IMR-90 (cell line): ENCODE measurements around the gene CD96. TPM values are rescaled to one million over a fixed set of nuclear protein-coding genes. Genes with fewer than 3 reads are reported as not detected.
A peak's percentile ranks its signal among the peaks of the same experiment; 100 is the strongest.

Experiments
- ATAC-seq: fragments of 200-7000 bp; cut with Tn5 transposase; 2 replicates; pipeline ENCODE4 v1.9.1; 2020; ENCODE audit warnings: low read depth, mild to moderate bottlenecking, moderate library complexity
- BruUV-seq: library from RNA; stranded (reverse); fragments of 400-500 nt; replicated peaks from 2 replicates; lab custom pipeline; 2021; lab: Mats Ljungman, UMichigan
- CTCF ChIA-PET: fragments of 300-600 bp; formaldehyde crosslinking; extraction: SDS; loops from one replicate; lab custom pipeline; 2021; ENCODE audit warnings: antibody characterized with exemption; lab: Yijun Ruan, JAX
- POLR2A ChIA-PET: fragments of 300-600 bp; sonication (Branson Sonifier 250); formaldehyde crosslinking; loops from one replicate; lab custom pipeline; 2022; ENCODE audit warnings: antibody characterized with exemption; ENCODE audit not compliant: unreplicated experiment; lab: Charles Lee
- DNase-seq: peaks from one replicate; pipeline ENCODE4 v3.0.0; 2013
- H2AFZ ChIP-seq: replicated peaks from 2 replicates; pipeline ENCODE3; 2013; ENCODE audit warnings: low read length, mild to moderate bottlenecking; ENCODE audit not compliant: poor library complexity
- H2AK5ac ChIP-seq: 2 replicates; pipeline ENCODE4 v1.6.1; 2013; ENCODE audit warnings: low read depth, low read length, inconsistent platforms
- H2AK9ac ChIP-seq: replicated peaks from 2 replicates; pipeline ENCODE3; 2013; ENCODE audit warnings: mild to moderate bottlenecking, low read depth, low read length, moderate library complexity; ENCODE audit not compliant: poor library complexity
- H2BK120ac ChIP-seq: 2 replicates; pipeline ENCODE4 v1.6.1; 2013; ENCODE audit warnings: low read depth, low read length, inconsistent platforms
- H2BK15ac ChIP-seq: 3 replicates; pipeline ENCODE4 v1.6.1; 2013; ENCODE audit warnings: low read depth, low read length, inconsistent platforms
- H2BK20ac ChIP-seq: 2 replicates; pipeline ENCODE4 v1.6.1; 2013; ENCODE audit warnings: low read depth, mild to moderate bottlenecking, inconsistent platforms, low read length, moderate library complexity
- H2BK5ac ChIP-seq: 2 replicates; pipeline ENCODE4 v1.6.1; 2013; ENCODE audit warnings: mild to moderate bottlenecking, low read depth, low read length, inconsistent platforms; ENCODE audit not compliant: poor library complexity, severe bottlenecking
- H3K14ac ChIP-seq: replicated peaks from 2 replicates; pipeline ENCODE4 v1.6.1; 2013; ENCODE audit warnings: low read depth, low read length, inconsistent platforms
- H3K18ac ChIP-seq: 2 replicates; pipeline ENCODE4 v1.6.1; 2013; ENCODE audit warnings: low read depth, low read length, control low read depth
- H3K23ac ChIP-seq: 2 replicates; pipeline ENCODE4 v1.6.1; 2013; ENCODE audit warnings: low read depth, low read length, inconsistent platforms
- H3K27ac ChIP-seq: 2 replicates; pipeline ENCODE4 v1.5.1; 2013; ENCODE audit warnings: mild to moderate bottlenecking, control low read depth, low read length; ENCODE audit not compliant: insufficient read depth
- H3K27me3 ChIP-seq: 2 replicates; pipeline ENCODE4 v1.6.1; 2013; ENCODE audit warnings: low read length; ENCODE audit not compliant: control insufficient read depth, insufficient read depth
- H3K36me3 ChIP-seq: 2 replicates; pipeline ENCODE4 v1.6.1; 2013; ENCODE audit warnings: low read length, mixed read lengths; ENCODE audit not compliant: control insufficient read depth, insufficient read depth
- H3K4ac ChIP-seq: 2 replicates; pipeline ENCODE4 v1.6.1; 2013; ENCODE audit warnings: low read depth, low read length, inconsistent platforms
- H3K4me1 ChIP-seq: 2 replicates; pipeline ENCODE4 v1.6.1; 2013; ENCODE audit warnings: low read length, mixed read lengths; ENCODE audit not compliant: control insufficient read depth, insufficient read depth
- H3K4me2 ChIP-seq: 2 replicates; pipeline ENCODE4 v1.6.1; 2013; ENCODE audit warnings: low read depth, mild to moderate bottlenecking, control low read depth, low read length, moderate library complexity
- H3K4me3 ChIP-seq: 2 replicates; pipeline ENCODE4 v1.5.1; 2013; ENCODE audit warnings: low read depth, mild to moderate bottlenecking, control low read depth, low read length, moderate library complexity; ENCODE audit not compliant: insufficient read depth
- H3K56ac ChIP-seq: 2 replicates; pipeline ENCODE4 v1.6.1; 2013; ENCODE audit warnings: low read length, inconsistent platforms; ENCODE audit not compliant: insufficient read depth; ENCODE audit errors: extremely low read depth
- H3K79me1 ChIP-seq, 2 experiments: 2 replicates each; pipeline ENCODE4 v1.6.1; 2013; ENCODE audit warnings: low read length in 2 of 2, inconsistent platforms in 1 of 2, low read depth in 1 of 2
- H3K9ac ChIP-seq: 2 replicates; pipeline ENCODE4 v1.6.1; 2013; ENCODE audit warnings: low read depth, low read length, control low read depth
- H3K9me1 ChIP-seq: 2 replicates; pipeline ENCODE4 v1.6.1; 2013; ENCODE audit warnings: low read length, inconsistent platforms; ENCODE audit not compliant: insufficient read depth
- H3K9me3 ChIP-seq: 2 replicates; pipeline ENCODE4 v1.6.1; 2013; ENCODE audit warnings: low read length; ENCODE audit not compliant: control insufficient read depth, insufficient read depth
- H4K20me1 ChIP-seq: 2 replicates; pipeline ENCODE4 v1.6.1; 2013; ENCODE audit warnings: low read length, inconsistent platforms; ENCODE audit not compliant: insufficient read depth
- H4K5ac ChIP-seq: 2 replicates; pipeline ENCODE4 v1.6.1; 2013; ENCODE audit warnings: mild to moderate bottlenecking, low read depth, low read length, control low read depth
- H4K8ac ChIP-seq, 2 experiments: 2 replicates each; pipeline ENCODE4 v1.6.1; 2013; ENCODE audit warnings: low read depth in 2 of 2, low read length in 2 of 2, control low read depth in 1 of 2, inconsistent platforms in 1 of 2
- H4K91ac ChIP-seq: 2 replicates; pipeline ENCODE4 v1.6.1; 2013; ENCODE audit warnings: low read depth, low read length, inconsistent platforms; ENCODE audit not compliant: insufficient read depth
- POLR2A ChIP-seq: IDR thresholded peaks from 2 replicates; pipeline ENCODE4 v1.6.1; 2012; ENCODE audit warnings: mild to moderate bottlenecking, low read depth, low read length
- RAD21 ChIP-seq: IDR thresholded peaks from 2 replicates; pipeline ENCODE4 v1.6.1; 2012; ENCODE audit warnings: low read length, improper control_type of control experiment
- SMC3 ChIP-seq: fragments of 150-350 bp; IDR thresholded peaks from 2 replicates; pipeline ENCODE4 v1.6.1; 2016; ENCODE audit warnings: low read depth, mild to moderate bottlenecking, antibody characterized with exemption, low read length, moderate library complexity
- WGBS, 2 experiments: methylation state at CpG; one replicate each; pipeline versions ENCODE4 v1.1.5 to v1.1.7; 2013; ENCODE audit warnings: missing lambda C conversion rate in 2 of 2; ENCODE audit not compliant: insufficient read length in 1 of 2; ENCODE audit errors: extremely low coverage in 2 of 2; 5-methylcytosine and 5-hydroxymethylcytosine counted together
- dilution Hi-C: fragments of 300-500 bp; cut with HindIII; formaldehyde crosslinking; loops from one replicate; pipeline ENCODE4 v1.14.3; 2018; ENCODE audit warnings: low sequenced_read_pairs; ENCODE audit not compliant: unreplicated experiment
- in situ Hi-C: fragments of 300-500 bp; cut with MboI; formaldehyde crosslinking; loops from 3 replicates; pipeline ENCODE4 v1.14.3; 2019; ENCODE audit warnings: low sequenced_read_pairs, inconsistent platforms, mixed read lengths
- intact Hi-C: fragments of 100-400 bp; cut with micrococcal nuclease; formaldehyde crosslinking; loops from 2 replicates; pipeline ENCODE4 v1.10.0; 2022
- polyA plus RNA-seq, 3 experiments: library from polyadenylated mRNA; depleted of rRNA; stranded (reverse); fragments of >200 nt; gene quantifications; 2 replicates each; pipeline ENCODE4 v1.2.3, GENCODE V29; 2012; ENCODE audit warnings: low replicate concordance in 1 of 3
- total RNA-seq: library from RNA; depleted of rRNA; stranded (reverse); fragments of >200 nt; gene quantifications from 2 replicates; pipeline ENCODE4 v1.2.3, GENCODE V29; 2012
- TF ChIP-seq, protein P1 (sequence below): conservative IDR thresholded peaks from 2 replicates; pipeline ENCODE4 v1.5.1; 2012; ENCODE audit warnings: mild to moderate bottlenecking, low read depth, low read length, improper control_type of control experiment

CD96 gene
- total and polyA plus RNA-seq, 2 of the 4 experiments (the other 2 are of a cell fraction) = 0.05 to 0.18 TPM

DNA sequence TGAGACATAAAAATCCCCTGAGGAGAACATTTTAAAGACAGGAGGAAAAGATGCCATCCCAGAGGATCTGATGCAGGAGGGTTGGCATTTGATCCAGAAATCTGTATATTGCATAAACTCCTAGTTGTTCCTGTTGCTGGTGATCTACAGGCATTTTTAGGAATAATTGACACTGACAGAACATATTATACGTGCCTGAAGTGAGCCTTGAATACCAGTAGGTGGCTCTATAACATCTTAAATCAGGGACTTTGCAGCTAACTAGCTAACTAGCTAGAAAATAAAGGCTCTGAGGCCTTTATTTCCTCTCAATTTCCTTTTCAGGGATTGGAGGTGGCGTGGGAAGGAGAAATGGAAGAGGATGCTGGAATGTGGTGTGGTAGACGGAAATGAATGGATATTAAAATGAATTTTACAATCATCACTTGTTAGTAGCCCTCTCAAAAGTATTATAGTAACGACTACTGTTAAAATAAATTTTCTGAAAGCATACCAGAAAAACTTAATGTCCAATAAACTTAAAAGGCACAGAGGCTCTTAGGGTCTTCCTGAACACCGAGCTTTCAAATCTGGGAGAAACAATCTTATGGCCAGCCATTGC lies 127.0 kb downstream of the CD96 start:
- ChIA-PET POLR2A (no interaction called here), CTCF (interaction anchor here (0.6 to 3.3 kb wide), 13 partner anchors 9 to 91 kb away, joined by 3 to 19 read pairs (median 5); no protein-coding TSS in a partner anchor)
- ATAC-seq = peak; percentile 76
- peaks cover 5% of the 10 kb centered on the region for H3K4me1 ChIP-seq
- H3K9ac ChIP-seq = no peak overlapping the region
- no peaks in the 10 kb centered on the region for H4K20me1 ChIP-seq
- no peaks in the 10 kb centered on the region for H3K27me3 ChIP-seq
- no peak overlapping the region for H3K27ac ChIP-seq
- no peak overlapping the region for H3K23ac ChIP-seq
- no peak overlapping the region for H3K4me2 ChIP-seq
- H3K14ac ChIP-seq = no peak overlapping the region
- dilution Hi-C loops (no loop called here), in situ Hi-C loops (no loop called here), intact Hi-C loops (loop anchor here (1.0 to 5.0 kb wide), 5 partner anchors 22 to 298 kb away; no protein-coding TSS in a partner anchor)
- peak; percentile 76 for DNase-seq
- H2BK5ac ChIP-seq = no peak overlapping the region
- peak overlapping the region in 1 of 2 experiments; percentile 52; a peak in 1 of 4 replicates for H4K8ac ChIP-seq
- no peaks in the 10 kb centered on the region for H3K79me1 ChIP-seq
- no peaks in the 10 kb centered on the region for H3K36me3 ChIP-seq
- H3K56ac ChIP-seq = 0 out of 2 replicates have a peak overlapping the region, but pooled peaks have one; percentile 22
- no TSS peak for BruUV-seq
- H3K18ac ChIP-seq = no peak overlapping the region
- TF ChIP-seq SMC3 (peak; percentile 73), RAD21 (peak; percentile 87), POLR2A (no peak)
- TF ChIP-seq, protein P1, sequence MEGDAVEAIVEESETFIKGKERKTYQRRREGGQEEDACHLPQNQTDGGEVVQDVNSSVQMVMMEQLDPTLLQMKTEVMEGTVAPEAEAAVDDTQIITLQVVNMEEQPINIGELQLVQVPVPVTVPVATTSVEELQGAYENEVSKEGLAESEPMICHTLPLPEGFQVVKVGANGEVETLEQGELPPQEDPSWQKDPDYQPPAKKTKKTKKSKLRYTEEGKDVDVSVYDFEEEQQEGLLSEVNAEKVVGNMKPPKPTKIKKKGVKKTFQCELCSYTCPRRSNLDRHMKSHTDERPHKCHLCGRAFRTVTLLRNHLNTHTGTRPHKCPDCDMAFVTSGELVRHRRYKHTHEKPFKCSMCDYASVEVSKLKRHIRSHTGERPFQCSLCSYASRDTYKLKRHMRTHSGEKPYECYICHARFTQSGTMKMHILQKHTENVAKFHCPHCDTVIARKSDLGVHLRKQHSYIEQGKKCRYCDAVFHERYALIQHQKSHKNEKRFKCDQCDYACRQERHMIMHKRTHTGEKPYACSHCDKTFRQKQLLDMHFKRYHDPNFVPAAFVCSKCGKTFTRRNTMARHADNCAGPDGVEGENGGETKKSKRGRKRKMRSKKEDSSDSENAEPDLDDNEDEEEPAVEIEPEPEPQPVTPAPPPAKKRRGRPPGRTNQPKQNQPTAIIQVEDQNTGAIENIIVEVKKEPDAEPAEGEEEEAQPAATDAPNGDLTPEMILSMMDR = peak; percentile 88
- peak overlapping the region; percentile 88 for H3K4ac ChIP-seq
- peak overlapping the region; percentile 63; the same call in 1 of the 2 replicates for H4K91ac ChIP-seq
- no peak overlapping the region for H3K4me3 ChIP-seq
- WGBS, 2 experiments = no CpG with 5 or more reads among the region's 5 CpGs
- peak overlapping the region; percentile 69; the same call in 1 of the 2 replicates for H2AK5ac ChIP-seq
- H2BK120ac ChIP-seq = peak overlapping the region; percentile 82
- H2BK15ac ChIP-seq = peak overlapping the region; percentile 33; the same call in 1 of the 3 replicates
- H2AFZ ChIP-seq = no peak overlapping the region
- no peak overlapping the region for H4K5ac ChIP-seq
- H3K9me1 ChIP-seq = peaks cover 10% of the 10 kb centered on the region; the same call in 1 of the 2 replicates
- H2AK9ac ChIP-seq = no peak overlapping the region
- peak overlapping the region; percentile 78 for H2BK20ac ChIP-seq
- no peaks in the 10 kb centered on the region for H3K9me3 ChIP-seq
